ENCODE measurements around the gene B3GALT4. TPM values are rescaled to one million over a fixed set of nuclear protein-coding genes. Genes with fewer than 3 reads are reported as not detected.

The B3GALT4 gene, protein sequence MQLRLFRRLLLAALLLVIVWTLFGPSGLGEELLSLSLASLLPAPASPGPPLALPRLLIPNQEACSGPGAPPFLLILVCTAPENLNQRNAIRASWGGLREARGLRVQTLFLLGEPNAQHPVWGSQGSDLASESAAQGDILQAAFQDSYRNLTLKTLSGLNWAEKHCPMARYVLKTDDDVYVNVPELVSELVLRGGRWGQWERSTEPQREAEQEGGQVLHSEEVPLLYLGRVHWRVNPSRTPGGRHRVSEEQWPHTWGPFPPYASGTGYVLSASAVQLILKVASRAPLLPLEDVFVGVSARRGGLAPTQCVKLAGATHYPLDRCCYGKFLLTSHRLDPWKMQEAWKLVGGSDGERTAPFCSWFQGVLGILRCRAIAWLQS
- 4.1 and 4.6 TPM in 2 replicates for total RNA-seq

DNA sequence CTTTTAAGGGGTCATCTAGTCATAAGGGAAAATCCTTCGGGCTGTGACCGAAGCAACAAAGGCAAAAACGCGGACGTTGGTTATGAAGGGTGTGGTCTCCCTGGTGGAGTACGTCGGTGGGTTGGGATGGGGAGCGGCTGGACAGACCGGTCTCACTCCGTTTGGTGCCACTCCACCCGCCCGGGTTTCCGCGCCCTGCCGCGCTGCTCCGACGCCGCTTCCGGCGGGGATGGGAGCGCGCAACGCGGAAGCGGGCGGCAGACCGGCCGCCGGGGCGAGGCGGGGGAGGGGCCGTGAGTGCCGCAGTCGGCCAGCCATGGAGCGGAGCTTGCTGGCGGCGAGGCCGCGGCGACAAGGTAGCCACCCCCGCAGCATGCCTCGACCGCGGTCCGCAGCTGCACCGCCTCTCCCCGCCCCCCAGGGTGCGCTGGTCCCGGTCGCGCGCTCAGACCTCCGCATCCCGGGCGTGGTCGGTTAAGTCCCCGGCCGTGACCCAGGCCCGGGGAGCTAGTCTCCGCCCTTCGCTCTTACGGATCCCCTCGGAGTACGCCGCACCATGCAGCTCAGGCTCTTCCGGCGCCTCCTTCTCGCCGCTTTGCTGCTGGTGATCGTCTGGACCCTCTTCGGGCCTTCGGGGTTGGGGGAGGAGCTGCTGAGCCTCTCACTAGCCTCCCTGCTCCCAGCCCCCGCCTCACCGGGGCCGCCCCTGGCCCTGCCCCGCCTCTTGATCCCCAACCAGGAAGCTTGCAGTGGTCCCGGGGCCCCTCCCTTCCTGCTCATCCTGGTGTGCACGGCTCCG, at the start of gene B3GALT4:
B3GALT4 (plus strand) TSS at position 260 of the 799 bp plus-strand sequence; CDS start at position 557, 297 bp downstream.
- peak; percentile 94 for DNase-seq
- H3K27ac Mint-ChIP-seq = peak within 1 kb of the TSS; percentile 91
- intact Hi-C loops (cut with micrococcal nuclease) = loop anchor here (1.0 to 10.0 kb wide), 5 partner anchors 12 to 432 kb away; partner anchors contain the start of genes CUTA, PFDN6, PHF1 and PSMB8
- peak within 1 kb of the TSS; percentile 94 for H3K4me3 Mint-ChIP-seq
- no peaks in the 10 kb centered on the region for H3K27me3 Mint-ChIP-seq
- H3K36me3 Mint-ChIP-seq (ENCODE audit: low read depth) = peaks cover 77% of the 10 kb centered on the region
- H3K9me3 Mint-ChIP-seq = no peaks in the 10 kb centered on the region
- peaks cover 56% of the 10 kb centered on the region for H3K4me1 Mint-ChIP-seq

DNA sequence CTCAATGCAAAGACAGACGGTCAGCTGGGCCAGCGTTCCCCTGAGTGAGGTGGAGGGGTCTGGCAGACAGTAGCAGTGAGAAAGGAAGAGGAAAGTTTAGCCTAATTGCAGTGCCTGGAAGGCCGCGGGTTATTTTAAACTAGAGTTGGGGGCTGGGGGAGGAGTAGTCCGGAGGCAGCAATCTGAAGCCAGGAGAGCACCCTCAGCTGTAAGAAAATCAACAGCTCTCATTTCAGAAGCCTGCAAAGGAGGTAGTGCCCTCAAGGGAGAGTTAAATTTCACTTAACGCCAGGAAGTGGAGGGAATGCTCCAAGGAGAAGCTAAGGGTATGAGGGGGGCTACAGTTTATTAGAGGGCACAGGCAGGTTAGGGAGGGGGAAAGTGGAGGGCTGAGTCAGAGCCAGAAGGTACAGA, 41.7 kb upstream of the B3GALT4 start:
- H3K36me3 Mint-ChIP-seq (ENCODE audit: low read depth) = no peaks in the 10 kb centered on the region
- no peak for DNase-seq
- no peak overlapping the region for H3K4me3 Mint-ChIP-seq
- intact Hi-C loops (cut with micrococcal nuclease) = no loop called here
- peaks cover 36% of the 10 kb centered on the region for H3K27me3 Mint-ChIP-seq
- H3K4me1 Mint-ChIP-seq = no peaks in the 10 kb centered on the region
- no peak overlapping the region for H3K27ac Mint-ChIP-seq
- no peaks in the 10 kb centered on the region for H3K9me3 Mint-ChIP-seq

DNA sequence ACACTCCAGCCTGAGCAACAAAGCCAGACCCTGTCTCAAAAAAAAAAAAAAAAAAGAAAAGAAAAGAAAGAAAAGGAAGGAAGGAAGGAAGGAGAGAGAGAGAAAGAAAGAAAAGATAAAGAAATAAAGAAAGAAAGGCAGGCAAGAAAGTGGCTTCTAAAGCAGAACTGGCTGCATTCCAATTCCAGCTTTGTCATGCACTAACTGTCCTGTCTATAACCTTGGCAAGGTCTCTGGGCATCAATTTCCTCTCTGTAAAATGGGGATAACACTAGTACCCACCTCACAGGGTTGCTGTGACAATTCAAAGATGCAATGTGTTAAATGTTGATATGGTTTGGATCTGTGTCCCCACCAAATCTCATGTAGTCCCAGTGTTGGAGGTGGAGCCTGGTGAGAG, 40.6 kb upstream of the B3GALT4 start:
- Mint-ChIP-seq H3K9me3 (no peaks in the 10 kb centered on the region), H3K27ac (no peak overlapping the region), H3K27me3 (peaks cover 33% of the 10 kb centered on the region), H3K36me3 (ENCODE audit: low read depth) (no peaks in the 10 kb centered on the region), H3K4me1 (no peaks in the 10 kb centered on the region), H3K4me3 (no peak overlapping the region)
- DNase-seq = no peak
- intact Hi-C loops (cut with micrococcal nuclease) = no loop called here

DNA sequence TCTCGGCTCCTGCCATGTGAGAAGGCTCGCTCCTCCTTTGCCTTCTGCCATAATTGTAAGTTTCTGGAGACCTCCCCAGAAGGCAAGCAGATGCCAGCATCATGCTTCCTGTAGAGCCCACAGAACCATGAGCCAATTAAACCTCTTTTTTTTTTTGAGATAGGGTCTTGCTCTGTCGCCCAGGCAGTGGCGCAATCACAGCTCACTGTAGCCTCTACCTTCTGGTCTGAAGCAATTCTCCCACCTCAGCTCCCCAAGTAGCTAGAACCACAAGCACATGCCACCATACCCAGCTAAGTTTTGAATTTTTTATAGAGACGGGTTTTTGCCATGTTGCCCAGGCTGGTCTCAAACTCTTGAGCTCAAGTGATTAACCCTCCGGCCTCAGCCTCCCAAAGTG, 40.1 kb upstream of the B3GALT4 start:
- H3K27me3 Mint-ChIP-seq = peaks cover 31% of the 10 kb centered on the region

DNA sequence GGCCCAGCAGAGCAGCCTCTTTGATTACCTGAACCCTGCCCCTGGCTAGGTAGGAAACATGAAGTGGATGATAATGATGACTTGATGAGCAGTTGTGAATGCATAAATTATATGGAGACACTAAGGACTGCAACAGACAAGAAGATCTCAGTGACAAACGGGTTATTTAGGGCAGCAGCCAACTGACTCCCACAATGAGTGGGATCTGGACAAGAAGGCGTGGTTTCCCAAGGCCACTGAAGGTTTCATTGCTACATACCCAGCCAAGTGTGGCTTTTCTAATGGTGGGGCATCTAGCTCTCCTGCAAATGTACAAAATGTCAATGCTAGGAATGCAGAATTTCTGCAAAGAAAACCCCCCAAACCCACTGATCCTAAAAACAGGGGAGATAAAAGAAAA, 39.2 kb upstream of the B3GALT4 start:
- intact Hi-C loops (cut with micrococcal nuclease) = no loop called here
- H3K4me3 Mint-ChIP-seq = no peak overlapping the region
- H3K4me1 Mint-ChIP-seq = peaks cover 8% of the 10 kb centered on the region
- no peak for DNase-seq
- H3K9me3 Mint-ChIP-seq = no peaks in the 10 kb centered on the region
- H3K27me3 Mint-ChIP-seq = peaks cover 31% of the 10 kb centered on the region
- no peak overlapping the region for H3K27ac Mint-ChIP-seq
- no peaks in the 10 kb centered on the region for H3K36me3 Mint-ChIP-seq (ENCODE audit: low read depth)

More for the DNA sequence above, 40.1 kb upstream of the B3GALT4 start:
- Mint-ChIP-seq H3K4me1 (peaks cover 2% of the 10 kb centered on the region), H3K9me3 (no peaks in the 10 kb centered on the region), H3K4me3 (no peak overlapping the region), H3K36me3 (ENCODE audit: low read depth) (no peaks in the 10 kb centered on the region), H3K27ac (no peak overlapping the region)
- no peak for DNase-seq
- intact Hi-C loops (cut with micrococcal nuclease) = no loop called here

DNA sequence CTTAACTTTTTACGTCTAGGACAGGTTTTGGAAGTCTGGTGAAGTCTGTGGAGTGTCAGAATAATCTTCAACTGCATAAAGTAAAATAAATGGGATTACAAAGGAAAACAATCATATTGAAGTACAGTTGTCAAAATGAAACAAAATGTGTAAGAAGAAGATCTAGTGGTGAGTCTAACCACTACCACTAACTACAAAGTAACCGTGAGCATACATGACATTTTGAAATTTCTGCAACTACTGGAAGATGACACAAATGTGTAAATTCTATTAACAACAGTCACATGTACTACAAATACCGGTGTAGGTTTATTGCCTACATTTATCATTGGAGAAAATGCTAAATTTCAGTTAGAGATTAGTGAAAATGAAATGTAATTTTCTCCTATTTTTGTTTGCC, 35.0 kb upstream of the B3GALT4 start:
- Mint-ChIP-seq H3K27ac (peak overlapping the region; percentile 21), H3K4me1 (peaks cover 8% of the 10 kb centered on the region), H3K27me3 (peaks cover 21% of the 10 kb centered on the region), H3K4me3 (peak overlapping the region; percentile 38), H3K9me3 (no peaks in the 10 kb centered on the region), H3K36me3 (ENCODE audit: low read depth) (no peaks in the 10 kb centered on the region)
- intact Hi-C loops (cut with micrococcal nuclease) = no loop called here
- DNase-seq = no peak

DNA sequence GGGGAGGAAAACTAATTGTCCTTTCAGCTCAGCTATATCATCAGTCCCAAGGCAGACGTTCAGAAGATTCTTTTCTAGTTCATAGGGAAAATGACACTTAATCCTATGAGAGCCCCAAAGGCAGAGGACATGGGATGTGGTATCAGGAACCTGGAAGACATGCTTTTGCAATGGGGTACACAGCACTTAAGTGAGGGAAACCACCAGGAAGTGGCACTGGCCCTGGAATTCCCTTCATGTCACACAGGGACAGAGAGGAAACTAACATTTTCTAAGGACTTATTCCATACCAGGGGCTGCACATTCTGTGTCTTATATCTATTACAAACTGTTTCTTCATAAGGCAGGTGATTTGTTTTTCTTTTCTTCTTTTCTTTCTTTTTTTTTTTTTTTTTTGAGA, 33.4 kb upstream of the B3GALT4 start:
- DNase-seq = no peak
- intact Hi-C loops (cut with micrococcal nuclease) = no loop called here
- H3K9me3 Mint-ChIP-seq = no peaks in the 10 kb centered on the region
- H3K27me3 Mint-ChIP-seq = peaks cover 21% of the 10 kb centered on the region
- no peaks in the 10 kb centered on the region for H3K36me3 Mint-ChIP-seq (ENCODE audit: low read depth)
- no peak overlapping the region for H3K27ac Mint-ChIP-seq
- peaks cover 12% of the 10 kb centered on the region for H3K4me1 Mint-ChIP-seq
- H3K4me3 Mint-ChIP-seq = no peak overlapping the region

DNA sequence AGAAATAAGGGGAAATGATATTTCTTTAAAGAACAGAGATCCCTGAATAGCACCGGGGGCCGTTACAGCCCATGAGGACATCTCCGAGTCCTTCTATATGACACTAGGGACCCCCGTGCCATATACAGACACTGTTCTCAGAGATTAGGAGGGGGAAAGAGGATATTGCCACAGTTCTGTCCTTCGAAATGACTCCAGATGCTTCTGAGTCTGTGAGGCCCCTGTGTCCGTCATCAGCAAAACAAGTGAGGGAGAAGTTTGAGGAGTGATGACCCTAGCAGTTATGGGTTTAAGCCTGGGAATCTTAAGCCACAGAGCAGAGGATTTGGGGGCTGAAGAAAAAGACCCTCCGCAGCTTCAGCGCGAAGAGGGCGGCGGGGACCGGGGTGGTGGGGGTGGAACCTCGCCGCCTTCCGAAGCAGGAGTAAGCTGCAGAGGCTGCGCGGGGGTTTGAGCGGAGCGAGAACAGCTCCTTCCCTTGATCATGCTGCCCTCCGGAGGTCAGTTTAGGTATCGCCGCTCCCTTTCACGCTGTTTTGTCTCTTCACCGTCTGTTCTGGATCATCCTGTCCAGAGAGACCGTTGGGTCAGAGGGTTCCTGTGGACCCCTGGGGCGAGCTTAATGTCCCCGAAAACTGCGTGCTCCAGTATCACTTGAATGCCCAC, 28.8 kb upstream of the B3GALT4 start:
- Mint-ChIP-seq H3K4me3 (peak overlapping the region; percentile 91), H3K9me3 (no peaks in the 10 kb centered on the region), H3K27ac (peak overlapping the region; percentile 94), H3K4me1 (peaks cover 34% of the 10 kb centered on the region), H3K27me3 (peaks cover 10% of the 10 kb centered on the region), H3K36me3 (ENCODE audit: low read depth) (peaks cover 31% of the 10 kb centered on the region)
- intact Hi-C loops (cut with micrococcal nuclease) = loop anchor here (1.0 to 2.0 kb wide), 5 partner anchors 40 to 233 kb away; partner anchors contain the start of gene RING1
- peak; percentile 98 for DNase-seq

DNA sequence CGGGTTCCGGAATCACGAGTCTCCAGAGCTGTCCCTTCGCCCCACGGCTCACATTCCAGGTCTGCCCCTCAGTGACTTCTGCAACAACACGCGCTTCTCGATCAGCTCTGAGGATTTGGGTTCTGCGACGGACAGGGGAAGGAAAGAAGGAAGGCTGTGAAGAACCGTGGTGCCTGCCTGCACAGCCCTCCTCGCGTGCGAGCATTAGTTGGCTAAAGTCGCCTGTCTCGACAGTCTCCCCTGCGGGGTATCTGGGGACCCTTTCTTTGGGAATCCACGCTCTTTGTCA, 28.3 kb upstream of the B3GALT4 start:
- Mint-ChIP-seq H3K27me3 (peaks cover 6% of the 10 kb centered on the region), H3K4me1 (peaks cover 34% of the 10 kb centered on the region), H3K4me3 (peak overlapping the region; percentile 91), H3K36me3 (ENCODE audit: low read depth) (peaks cover 31% of the 10 kb centered on the region), H3K27ac (peak overlapping the region; percentile 94), H3K9me3 (no peaks in the 10 kb centered on the region)
- intact Hi-C loops (cut with micrococcal nuclease) = loop anchor here (1.0 to 2.0 kb wide), 5 partner anchors 40 to 234 kb away; partner anchors contain the start of gene RING1
- no peak for DNase-seq

DNA sequence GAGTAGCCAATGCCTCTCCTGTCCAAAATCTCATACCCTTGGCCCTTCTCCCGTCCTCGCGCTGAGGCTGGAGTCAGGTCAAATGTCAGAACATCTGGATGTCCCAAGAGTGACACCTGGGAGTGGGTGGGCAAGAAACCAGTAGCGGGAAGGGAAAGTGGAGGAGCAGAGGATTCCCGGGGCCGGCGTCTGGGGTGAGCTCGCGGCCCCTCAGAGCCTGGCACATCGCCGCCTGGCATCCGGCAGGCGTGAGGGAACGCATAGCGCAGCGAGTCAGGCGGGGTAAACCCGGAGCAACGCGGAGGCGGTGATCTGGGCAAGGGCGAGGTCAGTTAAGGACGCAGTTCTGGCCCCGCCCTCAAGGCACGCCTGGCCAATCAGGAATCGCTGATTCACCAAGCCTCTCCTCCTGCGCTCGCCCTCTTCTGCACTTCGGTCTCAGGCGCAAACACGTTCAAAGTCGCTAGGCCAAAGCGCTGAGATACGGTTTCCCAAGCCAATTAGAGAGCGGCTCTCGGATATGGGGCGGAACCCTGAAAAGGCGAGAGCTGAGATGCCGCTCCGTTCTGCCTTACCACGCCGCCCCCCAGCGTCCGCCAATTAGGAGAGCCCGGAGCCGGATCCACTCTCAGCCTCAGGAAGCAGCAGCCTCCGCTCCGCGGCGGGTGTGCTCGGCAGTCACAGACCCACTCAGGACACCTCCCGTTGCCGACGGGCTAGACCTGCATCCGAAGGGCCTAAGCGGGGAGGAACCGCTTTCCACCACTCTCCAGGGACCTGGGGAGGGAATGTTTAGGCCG, 27.8 kb upstream of the B3GALT4 start:
- Mint-ChIP-seq H3K27ac (peak overlapping the region; percentile 94), H3K4me1 (peaks cover 34% of the 10 kb centered on the region), H3K4me3 (peak overlapping the region; percentile 91), H3K36me3 (ENCODE audit: low read depth) (peaks cover 31% of the 10 kb centered on the region), H3K9me3 (no peaks in the 10 kb centered on the region), H3K27me3 (peaks cover 4% of the 10 kb centered on the region)
- intact Hi-C loops (cut with micrococcal nuclease) = loop anchor here (1.0 to 2.0 kb wide), 10 partner anchors 22 to 234 kb away; partner anchors contain the start of genes B3GALT4, RING1, RXRB and SLC39A7
- peak; percentile 98 for DNase-seq

DNA sequence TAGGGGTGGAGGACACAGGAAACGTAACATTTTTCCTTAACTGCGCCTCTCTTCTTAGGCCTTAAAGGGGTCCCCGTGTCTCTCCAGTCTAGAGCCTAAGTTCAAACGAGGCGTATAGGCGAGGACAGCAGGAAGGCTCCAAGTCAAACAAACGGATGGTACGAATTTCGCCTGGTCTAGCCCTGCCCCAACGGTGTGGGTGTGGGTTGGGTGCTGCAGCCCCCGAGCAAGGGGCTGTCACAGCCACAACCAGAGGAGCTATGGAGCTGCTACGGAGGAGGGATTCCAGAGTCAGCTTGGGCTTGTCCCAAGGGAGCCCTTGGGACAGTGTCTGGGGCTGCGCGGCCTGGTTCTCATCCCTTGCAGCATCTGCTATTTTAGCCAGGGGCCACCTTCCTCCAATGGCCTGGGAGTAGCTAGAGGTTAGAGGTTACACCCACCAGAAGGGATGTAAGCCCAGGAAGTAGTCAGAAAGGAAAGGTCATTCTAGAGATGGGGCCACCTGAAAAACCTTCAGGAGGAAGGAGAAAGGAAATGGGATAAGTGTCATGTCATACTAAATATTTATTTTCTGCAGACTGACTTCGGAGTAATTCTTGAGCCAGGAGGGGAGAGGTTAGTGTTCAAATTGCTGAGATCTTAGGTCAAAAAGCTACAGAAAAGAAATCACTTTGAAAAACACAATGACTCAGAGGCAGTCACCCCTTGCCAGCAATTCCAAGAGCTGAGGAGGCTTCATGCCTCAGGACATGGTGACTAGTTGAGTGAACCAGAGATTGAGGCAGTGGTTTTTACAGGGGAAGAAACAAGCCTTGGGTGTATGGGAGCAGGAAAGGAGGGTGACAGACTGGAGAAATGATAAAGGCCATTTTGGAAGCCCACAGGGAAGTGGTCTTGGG, 26.9 kb upstream of the B3GALT4 start:
- H3K27ac Mint-ChIP-seq = peak overlapping the region; percentile 94
- H3K4me3 Mint-ChIP-seq = peak overlapping the region; percentile 91
- peaks cover 4% of the 10 kb centered on the region for H3K27me3 Mint-ChIP-seq
- intact Hi-C loops (cut with micrococcal nuclease) = loop anchor here (1.0 to 2.0 kb wide), 6 partner anchors 21 to 235 kb away; partner anchors contain the start of genes B3GALT4, RXRB, SLC39A7 and VPS52
- H3K36me3 Mint-ChIP-seq (ENCODE audit: low read depth) = peaks cover 31% of the 10 kb centered on the region
- no peak for DNase-seq
- H3K4me1 Mint-ChIP-seq = peaks cover 34% of the 10 kb centered on the region
- H3K9me3 Mint-ChIP-seq = no peaks in the 10 kb centered on the region

DNA sequence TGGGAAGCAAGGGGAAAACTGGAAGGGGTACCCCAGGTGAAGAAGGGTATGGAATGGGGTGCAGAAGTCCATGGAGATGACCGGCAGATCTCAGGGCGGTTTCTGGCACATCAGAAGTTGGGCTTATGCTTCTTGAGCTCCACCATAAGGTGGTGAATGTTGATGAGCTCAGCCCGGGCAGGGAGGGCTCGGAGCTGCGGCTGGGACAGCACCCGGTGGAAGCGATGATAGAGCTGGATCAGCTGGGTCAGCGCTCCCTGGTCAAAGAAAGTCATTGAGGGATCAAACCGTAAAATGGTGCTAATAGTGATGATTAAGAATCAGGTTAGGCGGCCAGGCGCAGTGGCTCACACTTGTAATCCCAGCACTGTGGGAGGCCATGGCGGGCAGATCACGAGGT, 26.2 kb upstream of the B3GALT4 start:
- Mint-ChIP-seq H3K9me3 (no peaks in the 10 kb centered on the region), H3K36me3 (ENCODE audit: low read depth) (peaks cover 34% of the 10 kb centered on the region), H3K27ac (peak overlapping the region; percentile 94), H3K4me3 (peak overlapping the region; percentile 91), H3K4me1 (peaks cover 34% of the 10 kb centered on the region), H3K27me3 (peaks cover 4% of the 10 kb centered on the region)
- DNase-seq = no peak
- intact Hi-C loops (cut with micrococcal nuclease) = no loop called here
